GM12864 (cell line): ENCODE measurements around the gene ACTA2.

Experiments
- DNase-seq: peaks from one replicate; pipeline ENCODE4 v3.0.0-alpha.2; 2011; ENCODE audit warnings: low read depth
- H3K4me3 ChIP-seq: 2 replicates; pipeline ENCODE4 v1.5.1; 2011; ENCODE audit warnings: mild to moderate bottlenecking, low read depth, low read length, control low read depth
- CTCF ChIP-seq: IDR thresholded peaks from 2 replicates; pipeline ENCODE4 v1.5.1; 2011; ENCODE audit warnings: low read depth, mild to moderate bottlenecking, moderate library complexity, low read length, control low read depth, inconsistent platforms; ENCODE audit errors: missing control alignments

Gene ACTA2

DNA sequence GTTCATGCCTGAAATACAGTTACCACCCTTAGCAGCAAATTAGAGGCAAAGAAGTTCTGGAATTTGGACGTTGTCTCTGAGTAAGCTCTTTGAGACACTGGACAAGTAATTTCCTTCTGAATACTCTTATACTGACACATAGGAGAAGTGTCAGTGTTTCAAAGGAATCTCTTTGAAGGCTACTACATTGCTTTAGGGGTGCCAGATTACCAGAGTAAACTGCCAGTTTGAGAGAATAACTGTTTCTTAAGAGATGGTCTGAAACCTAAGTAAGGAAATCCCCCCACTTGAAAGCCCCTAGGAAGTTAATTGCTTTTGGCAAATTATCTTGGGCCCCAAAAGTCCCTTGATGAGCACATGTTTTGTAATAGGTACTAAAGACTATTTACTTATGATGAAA is 41.4 kb upstream of the ACTA2 start:
- H3K4me3 ChIP-seq = peak overlapping the region; percentile 90
- DNase-seq = no peak
- TF ChIP-seq CTCF = no peak

GRCh38 chr10:88992921-88993524 is 40.5 kb upstream of the ACTA2 start:
- TF ChIP-seq CTCF = no peak
- DNase-seq = no peak
- H3K4me3 ChIP-seq = peak overlapping the region; percentile 90

GRCh38 chr10:88991899-88992320 is 39.3 kb upstream of the ACTA2 start:
- no peak for TF ChIP-seq CTCF
- no peak for DNase-seq
- peak overlapping the region; percentile 90 for H3K4me3 ChIP-seq

DNA sequence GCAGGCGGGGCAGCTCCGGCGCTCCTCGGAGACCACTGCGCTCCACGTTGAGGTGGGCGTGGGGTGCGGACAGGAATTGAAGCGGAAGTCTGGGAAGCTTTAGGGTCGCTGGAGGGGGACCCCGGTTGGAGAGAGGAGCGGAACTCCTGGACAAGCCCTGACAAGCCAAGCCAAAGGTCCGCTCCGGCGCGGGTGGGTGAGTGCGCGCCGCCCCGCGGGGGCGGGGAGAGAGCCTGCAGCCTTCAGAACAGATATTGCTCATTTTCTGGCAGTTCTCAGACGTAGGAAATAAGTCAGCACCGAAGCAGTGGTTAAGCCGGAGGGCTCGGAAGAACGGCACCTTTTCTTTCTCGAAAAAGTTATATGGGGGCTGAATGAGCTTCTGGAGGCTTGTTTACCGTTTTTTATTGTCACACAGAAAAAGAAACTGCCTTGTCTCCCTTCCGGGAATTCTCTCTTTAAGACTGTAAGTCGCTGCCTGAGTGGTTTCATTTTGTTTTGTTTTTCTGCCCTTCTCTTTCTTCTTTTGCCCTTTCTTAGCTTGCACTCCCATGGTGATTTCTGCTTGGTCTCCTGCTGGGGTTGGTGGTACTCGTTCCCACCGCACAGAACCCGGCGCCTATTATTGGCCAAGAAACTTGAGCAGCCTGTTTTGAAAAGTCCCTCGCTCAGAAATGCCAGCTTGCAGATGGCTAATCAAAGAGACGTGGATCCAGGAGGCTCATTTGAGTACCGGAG is 38.8 kb upstream of the ACTA2 start:
- H3K4me3 ChIP-seq = peak overlapping the region; percentile 90
- peak; percentile 20 for TF ChIP-seq CTCF
- DNase-seq = no peak

DNA sequence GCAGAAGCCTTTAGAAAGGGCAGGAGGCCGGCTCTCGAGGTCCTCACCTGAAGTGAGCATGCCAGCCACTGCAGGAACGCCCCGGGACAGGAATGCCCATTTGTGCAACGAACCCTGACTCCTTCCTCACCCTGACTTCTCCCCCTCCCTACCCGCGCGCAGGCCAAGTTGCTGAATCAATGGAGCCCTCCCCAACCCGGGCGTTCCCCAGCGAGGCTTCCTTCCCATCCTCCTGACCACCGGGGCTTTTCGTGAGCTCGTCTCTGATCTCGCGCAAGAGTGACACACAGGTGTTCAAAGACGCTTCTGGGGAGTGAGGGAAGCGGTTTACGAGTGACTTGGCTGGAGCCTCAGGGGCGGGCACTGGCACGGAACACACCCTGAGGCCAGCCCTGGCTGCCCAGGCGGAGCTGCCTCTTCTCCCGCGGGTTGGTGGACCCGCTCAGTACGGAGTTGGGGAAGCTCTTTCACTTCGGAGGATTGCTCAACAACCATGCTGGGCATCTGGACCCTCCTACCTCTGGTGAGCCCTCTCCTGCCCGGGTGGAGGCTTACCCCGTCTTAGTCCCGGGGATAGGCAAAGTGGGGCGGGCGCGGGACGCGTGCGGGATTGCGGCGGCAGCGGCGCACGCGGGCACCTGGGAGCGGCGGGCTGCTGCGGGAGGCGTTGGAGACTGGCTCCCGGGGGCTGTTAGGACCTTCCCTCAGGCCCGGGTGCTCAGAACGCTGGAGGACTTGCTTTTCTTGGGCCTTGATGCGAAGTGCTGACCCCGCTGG is 38.0 kb upstream of the ACTA2 start, which contains the start of gene FAS:
FAS (plus strand) TSS at position 415 of the 777 bp plus-strand sequence; CDS start at position 494, 79 bp downstream.
- H3K4me3 ChIP-seq = peak within 1 kb of the TSS; percentile 90
- peak; percentile 75 for DNase-seq
- no peak for TF ChIP-seq CTCF

- no peak for DNase-seq
- no peak for TF ChIP-seq CTCF
- peak overlapping the region; percentile 90 for H3K4me3 ChIP-seq
Measured at GRCh38 chr10:88989824-88990383, 37.3 kb upstream of the ACTA2 start.
